GM18511 (cell line): ENCODE results near the gene NFKB1.
"Not testable (repeated sequence)": the region's sequence is repeated elsewhere in the genome, so short reads cannot be mapped to it uniquely, and the experiment has no call there.

Experiments
- ATAC-seq: cut with Tn5 transposase; IDR thresholded peaks from one replicate; pipeline ENCODE4 v1.9.1; 2021; ENCODE audit warnings: mild to moderate bottlenecking, moderate library complexity; ENCODE audit not compliant: unreplicated experiment

The NFKB1 gene

DNA sequence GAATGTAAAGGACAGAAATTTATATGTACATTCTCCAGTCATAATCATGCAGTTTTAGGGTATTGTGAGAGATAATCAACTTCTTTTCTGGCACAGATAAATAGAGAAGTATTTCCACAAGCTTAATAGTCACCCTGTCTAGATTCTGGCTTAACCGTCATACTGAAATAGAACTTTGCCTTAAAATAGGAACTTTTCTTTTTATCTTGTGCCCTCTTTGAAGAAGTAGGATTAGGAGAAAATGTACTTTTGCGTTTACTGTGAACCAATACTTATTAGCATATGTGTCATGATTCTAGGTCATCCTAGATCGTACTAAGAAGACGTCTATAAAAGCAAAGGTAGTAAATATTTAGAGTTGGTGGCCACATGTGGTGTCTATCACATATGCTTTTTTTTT is 95.4 kb downstream of the NFKB1 start:
- ATAC-seq, result no peak

DNA sequence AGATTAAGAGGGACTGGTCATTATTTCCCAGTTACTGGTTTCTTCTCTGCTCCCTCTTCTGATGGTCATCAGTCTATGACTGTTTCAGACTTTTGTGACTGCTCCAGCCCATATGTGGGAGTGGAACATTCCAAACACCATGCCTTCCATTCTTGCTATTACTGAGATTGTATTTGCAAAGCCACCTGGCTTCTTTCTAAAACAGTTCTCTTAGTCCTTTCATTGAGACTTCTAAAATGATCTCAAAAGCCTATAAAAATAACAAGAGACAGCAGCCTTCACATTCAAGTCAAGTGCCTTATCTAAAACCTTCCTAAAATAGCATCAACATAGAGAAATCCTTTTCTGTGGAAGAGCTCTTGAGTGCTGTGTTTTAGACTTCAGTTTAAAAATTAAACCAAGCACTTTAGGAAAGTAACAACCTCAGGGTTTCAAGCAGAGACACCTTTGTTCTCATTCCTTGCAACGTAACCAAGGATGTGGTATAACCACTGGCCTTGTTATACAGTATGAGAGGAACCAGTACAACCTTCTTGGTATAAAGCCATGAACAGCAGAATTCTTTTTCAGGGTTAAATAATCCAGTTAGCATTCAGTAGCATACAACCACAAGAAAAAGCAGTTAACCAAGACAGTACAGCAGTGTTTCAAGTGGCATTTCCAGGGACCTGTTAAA is 97.1 kb downstream of the NFKB1 start:
- ATAC-seq, result peak; percentile 83

DNA sequence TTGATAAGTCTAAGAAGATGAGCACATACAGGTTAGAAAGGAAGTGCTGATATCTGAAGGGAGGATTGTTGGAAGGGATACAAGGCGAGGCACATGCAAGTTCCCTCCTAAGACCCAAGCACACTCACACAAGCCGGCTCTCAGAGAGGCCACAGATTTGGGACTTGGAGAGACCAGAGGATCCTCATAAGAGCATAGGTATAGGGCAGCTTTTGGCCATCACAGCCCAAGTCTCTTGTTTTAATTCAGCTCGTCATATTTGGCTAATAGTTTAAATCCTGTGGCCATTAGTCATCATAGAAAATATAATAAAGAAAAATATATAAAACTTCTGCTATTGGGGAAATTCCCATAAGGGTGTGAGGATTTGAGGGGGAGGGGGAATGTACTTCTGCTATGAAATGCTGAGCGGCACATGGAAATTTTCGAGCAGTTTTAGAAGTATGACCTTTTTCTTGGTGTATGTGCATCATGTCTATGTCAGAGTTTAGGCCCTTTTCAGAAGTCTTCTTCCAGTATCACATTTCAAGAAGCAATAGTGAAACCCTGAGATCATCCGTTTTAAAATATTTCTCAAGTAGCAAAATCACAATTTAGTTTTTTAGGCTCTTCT is 97.7 kb downstream of the NFKB1 start:
- ATAC-seq, result peak; percentile 64

DNA sequence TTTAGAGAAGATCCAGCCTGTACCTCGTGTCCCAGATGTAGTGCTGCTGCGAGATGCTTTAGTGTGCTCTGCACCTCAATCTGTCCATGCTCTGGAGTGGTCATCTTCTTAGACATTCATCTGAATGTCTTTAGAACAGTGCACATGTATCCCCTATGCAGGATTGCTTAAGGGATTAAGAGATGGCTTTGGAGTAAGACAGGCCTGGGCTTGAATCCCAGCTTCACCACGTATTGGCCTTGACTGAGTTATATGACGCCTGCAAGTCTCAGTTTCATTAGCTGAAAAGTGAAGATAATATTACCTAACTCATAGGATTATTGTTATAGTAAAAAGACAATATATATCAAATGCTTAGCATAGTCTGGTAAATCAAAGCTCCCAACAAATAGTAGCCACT is 98.3 kb downstream of the NFKB1 start:
- ATAC-seq, result peak; percentile 34

DNA sequence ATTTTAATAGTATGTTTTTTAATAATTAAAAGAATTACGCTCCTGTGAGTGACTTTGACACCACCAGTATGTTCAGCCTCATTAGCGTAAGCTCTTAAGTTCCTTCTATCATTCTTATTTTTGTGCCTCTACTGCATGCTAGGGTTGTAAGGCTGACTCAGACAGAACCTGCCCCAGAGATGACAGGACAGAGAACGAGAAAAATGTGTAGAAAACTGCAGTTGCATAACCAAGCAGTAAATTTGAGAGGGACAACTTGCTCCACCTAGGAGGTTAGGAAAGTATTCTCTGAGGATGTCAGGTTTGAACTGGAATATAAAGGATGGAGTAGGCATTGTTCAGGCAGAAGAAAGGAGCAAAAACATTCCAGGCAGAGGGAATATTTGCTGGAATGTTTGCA is 98.7 kb downstream of the NFKB1 start:
- no peak for ATAC-seq

DNA sequence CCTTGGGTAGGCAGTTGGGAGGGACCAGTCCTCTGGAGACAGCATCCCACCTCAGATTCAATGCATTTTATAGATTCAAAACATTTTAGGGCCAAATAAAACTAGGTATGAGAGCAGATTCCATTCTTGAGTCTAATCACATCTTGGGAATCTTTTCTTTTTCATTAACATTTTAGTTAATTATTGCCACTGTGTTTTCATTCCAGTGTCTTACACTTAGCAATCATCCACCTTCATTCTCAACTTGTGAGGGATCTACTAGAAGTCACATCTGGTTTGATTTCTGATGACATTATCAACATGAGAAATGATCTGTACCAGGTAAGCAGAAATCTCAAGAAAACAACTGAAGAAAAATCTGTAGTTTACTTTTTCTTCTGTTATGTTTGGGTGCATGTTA is 99.5 kb downstream of the NFKB1 start:
- ATAC-seq, result no peak

DNA sequence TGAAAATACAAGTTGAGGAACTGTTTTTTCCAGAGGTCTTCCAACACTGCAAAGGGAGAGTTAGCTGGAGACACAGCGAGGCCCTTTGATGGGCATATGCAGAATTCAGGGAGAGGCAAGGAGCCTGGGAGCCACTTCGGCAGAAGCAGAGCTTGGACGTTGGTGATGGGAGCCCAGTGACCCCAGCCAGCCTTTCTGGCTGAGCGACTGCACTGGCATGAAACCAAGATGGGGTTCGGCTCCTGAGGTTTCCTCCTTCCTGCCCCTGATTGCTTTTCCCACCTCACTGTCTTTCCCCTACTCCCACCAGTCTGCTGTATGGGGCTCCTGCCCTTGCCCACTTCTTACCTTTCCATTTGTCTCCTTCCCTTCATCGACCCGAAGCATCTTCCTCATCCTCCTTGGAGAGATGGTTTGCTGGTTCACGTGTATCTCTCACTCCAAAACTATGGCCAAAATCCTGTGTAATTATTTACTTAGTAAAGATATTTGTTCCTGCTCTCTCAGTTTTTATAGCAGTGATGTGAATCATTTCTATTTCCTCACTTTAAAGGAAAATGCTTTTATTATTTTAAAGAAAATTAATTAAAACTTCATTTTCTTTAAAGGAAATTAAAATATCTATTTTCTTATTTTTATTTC is 100.5 kb downstream of the NFKB1 start:
- no peak for ATAC-seq

DNA sequence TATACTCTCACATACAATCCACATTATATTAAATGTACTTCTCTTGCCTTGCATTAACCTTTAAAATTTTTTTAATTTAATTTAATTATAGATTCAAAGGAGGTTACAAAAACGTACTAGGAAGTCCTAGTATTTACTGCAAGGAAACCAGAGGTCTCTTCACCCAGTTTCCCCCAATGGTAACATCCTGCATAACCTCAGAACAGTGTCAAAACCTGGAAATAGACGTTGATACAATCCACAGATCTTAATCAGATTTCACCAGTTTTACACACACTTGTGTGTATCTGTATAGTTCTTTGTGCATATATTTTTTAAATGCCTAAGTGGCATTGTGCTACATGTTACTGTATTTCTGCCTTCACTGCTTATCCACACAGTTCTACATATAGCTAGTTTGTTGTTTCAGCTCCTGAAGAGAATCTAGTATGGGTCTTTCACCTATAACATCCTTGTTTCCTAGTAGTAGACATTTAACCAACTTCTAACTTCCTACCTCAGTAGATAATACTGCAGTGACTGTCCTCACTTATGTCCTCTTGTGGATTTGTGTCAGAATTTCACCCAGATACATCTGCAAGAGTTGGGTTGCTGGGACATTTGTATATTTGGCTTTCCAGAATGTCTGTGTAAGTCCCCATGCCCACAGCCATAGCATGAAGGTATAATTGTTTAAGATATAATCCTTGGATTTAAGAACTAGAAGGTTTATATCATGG is 103.2 kb downstream of the NFKB1 start:
- no peak for ATAC-seq

DNA sequence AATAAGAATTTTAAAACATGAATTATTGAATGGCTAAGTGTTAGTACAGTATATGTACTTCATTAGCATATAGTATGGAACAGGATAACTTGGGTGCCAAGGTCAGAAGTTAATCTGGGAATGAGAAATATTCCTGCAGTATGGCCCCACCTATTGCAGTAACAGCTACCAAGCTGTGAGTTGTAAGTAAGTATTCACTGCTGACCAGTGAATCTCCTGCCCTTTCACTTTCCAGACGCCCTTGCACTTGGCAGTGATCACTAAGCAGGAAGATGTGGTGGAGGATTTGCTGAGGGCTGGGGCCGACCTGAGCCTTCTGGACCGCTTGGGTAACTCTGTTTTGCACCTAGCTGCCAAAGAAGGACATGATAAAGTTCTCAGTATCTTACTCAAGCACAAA is 105.1 kb downstream of the NFKB1 start:
- ATAC-seq, result no peak

DNA sequence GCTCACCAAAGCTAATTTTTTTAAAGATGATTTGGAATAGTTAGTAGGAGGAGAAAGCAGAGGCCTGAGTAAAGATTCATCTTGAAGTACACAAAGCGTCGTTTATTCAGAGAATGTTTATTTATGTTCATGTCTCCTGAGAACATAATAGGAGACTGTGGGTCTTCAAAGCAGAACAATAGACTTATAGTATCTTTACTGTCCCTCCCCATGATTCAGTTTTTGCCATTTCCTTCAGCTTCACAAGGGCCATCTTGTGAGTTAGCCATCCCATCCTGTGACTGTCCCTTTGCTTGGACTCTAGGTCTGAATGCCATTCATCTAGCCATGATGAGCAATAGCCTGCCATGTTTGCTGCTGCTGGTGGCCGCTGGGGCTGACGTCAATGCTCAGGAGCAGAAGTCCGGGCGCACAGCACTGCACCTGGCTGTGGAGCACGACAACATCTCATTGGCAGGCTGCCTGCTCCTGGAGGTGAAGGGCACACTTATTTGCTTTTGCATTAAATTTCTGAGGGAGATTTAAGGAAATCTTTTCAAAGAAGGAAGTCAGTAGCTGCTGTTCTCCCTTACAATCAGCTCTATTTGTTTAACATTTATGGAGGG is 105.8 kb downstream of the NFKB1 start:
- no peak for ATAC-seq

DNA sequence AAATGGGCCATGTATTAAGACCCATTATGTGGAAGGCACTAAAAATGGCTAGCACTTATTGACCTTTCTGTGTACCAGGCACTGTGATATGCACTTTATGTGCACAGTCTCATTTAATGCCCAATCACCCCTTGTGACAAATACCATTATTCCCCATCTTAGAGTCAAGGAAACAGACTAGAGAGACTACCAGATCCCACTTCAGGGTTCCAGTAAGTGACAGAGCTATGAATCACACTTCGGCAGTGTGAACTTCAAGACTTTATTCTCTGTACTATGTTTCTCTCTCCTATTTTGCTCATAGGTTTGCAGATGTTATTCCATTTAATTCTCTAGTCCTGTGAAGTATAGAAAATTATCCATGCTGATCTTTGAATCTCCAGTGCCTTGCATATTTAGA is 107.0 kb downstream of the NFKB1 start:
- no peak for ATAC-seq

DNA sequence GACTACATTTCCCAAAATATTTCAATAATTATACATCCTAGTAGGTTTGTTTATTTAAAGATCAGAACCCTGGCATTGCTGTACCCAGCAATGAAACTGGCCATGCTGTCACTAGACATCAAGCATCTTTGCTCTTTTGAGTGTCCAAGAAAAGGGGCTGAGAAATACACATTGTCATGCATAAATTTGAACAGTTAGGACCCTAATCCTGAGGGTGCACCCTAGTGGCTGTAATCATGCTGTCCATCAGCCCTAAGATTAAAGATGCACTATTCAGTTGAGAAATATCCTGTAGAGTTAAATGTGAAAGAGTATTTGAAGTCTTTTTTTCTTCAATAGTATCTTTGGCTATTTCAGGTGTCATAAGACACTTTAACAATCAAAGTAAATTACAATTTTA is 108.8 kb downstream of the NFKB1 start:
- no peak for ATAC-seq

DNA sequence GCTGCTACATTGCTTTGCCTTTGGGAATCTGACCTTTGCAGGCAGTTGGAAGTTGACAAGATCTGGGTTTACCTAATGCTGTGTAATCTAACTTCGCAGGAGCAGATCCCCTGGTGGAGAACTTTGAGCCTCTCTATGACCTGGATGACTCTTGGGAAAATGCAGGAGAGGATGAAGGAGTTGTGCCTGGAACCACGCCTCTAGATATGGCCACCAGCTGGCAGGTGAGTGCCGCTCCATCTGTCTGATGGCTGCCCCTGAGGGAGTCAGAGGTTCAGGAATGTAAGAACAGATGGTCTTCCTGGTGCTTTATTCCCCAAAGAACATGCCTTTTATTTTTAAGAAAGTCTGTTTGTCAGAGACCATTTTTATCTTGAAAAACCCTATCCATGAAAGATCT is 109.3 kb downstream of the NFKB1 start:
- no peak for ATAC-seq

DNA sequence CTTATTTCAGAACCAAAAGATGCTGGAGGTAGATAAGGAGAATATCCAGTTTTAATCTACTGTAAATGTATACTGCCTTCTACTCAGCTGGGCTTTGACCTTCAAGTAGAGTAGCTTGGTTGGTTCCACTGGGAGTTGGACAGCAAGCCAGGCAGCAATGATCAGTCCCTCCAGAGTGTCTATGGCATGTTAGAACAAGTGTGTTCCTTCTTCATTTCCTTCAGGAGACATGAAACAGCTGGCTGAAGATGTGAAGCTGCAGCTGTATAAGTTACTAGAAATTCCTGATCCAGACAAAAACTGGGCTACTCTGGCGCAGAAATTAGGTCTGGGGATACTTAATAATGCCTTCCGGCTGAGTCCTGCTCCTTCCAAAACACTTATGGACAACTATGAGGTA is 111.1 kb downstream of the NFKB1 start:
- ATAC-seq, result no peak

DNA sequence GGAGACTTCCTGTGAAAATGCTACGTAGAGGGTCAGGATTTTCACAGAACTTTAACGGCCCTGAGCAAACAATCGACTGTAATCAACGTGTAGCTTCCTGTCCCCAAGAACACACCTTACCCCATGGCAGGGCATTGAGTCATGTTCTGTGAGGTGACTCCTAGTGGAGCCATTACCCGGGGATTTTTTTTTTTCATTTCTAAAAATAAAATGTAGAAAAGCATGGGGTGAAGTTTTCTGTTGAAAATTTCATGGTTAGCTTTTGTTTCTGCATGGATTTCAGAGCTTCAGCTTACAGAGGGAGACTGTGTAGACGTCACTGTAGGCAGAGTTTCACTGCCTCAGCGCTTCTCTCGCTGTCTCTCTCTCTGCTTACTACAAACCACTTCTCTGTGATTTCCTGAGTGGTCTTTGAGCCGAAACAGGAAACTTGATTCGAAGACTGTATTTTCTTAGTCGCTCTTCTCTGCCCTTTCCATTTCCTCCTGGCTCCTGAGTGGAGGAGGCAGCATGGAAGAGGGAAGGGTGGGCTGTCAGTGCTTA is 111.7 kb downstream of the NFKB1 start:
- ATAC-seq, result peak; percentile 67

DNA sequence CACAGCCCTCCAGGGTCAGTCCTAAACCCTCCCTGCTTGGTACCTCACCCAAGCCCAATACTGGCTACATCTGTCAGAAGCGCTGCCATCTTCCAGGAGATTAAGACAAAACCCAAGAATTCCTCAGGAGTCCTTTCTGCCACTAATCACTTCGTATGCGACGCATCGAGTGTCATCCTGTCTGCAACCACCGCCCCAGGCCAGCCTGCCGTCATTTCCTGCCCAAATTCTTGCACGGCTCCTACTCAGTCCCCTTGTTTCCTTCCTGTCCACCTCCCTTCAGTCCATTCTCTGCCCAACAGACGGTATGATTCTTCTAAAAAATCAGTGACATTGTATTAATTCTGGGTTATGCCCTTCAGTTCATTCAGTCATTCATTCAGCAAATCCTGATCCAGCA is 113.6 kb downstream of the NFKB1 start:
- no peak for ATAC-seq

DNA sequence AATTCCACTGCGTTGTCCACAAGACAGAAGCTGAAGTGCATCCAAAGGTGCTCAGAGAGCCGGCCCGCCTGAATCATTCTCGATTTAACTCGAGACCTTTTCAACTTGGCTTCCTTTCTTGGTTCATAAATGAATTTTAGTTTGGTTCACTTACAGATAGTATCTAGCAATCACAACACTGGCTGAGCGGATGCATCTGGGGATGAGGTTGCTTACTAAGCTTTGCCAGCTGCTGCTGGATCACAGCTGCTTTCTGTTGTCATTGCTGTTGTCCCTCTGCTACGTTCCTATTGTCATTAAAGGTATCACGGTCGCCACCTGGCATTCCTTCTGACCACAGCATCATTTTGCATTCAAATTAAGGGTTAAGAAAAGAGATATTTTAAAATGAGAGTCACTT is 115.5 kb downstream of the NFKB1 start:
- no peak for ATAC-seq

DNA sequence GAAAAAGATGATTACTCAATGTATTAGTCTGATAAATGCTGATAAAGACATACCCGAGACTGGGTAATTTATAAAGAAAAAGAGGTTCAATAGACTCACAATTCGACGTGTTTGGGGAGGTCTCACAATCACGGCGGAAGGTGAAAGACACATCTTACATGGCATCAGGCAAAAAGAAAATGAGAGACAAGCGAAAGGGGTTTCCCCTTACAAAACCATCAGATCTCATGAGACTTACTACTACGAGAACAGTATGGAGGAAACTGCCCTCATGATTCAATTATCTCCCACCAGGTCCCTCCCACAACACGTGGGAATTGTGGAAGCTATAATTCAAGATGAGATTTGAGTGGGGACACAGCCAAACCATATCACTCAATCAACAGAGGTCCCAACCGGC is 117.9 kb downstream of the NFKB1 start:
- not testable (repeated sequence) for ATAC-seq

DNA sequence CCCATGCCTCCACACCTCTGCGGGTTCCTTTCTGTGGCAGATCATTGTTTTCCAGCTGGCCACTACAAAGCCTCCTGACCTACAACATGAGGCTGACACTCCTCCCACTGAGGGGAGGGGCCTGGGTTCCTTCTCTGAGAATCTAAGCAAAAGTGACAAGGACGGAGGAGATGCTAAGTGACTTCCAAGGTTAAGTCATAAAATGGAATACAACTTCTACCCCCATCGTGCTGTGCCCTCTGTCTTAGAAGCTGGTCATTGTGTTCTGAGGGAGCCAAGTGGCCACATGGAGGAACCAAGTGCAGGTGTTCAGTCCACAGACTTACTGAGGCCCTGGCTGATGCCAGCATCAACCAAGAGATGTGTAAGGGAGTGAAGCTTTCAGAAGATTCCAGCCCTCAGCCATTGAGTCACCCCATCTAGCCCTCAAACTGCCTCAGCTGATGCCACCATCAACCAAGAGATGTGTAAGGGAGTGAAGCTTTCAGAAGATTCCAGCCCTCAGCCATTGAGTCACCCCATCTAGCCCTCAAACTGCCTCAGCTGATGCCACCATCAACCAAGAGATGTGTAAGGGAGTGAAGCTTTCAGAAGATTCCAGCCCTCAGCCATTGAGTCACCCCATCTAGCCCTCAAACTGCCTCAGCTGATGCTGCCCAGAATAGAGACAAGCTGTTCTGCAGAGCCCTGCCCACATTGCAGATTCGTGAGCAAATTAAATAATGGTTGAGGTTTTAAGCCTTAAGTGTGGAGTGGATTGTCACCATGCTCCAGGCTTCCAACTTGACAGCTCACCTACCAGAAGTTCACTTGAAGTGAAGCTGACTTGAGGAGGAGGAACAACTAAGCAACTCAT is 118.8 kb downstream of the NFKB1 start:
- peak; percentile 30 for ATAC-seq
